Daoy (cell line): ENCODE data around the gene PAGE1. TPM values are rescaled to one million over a fixed set of nuclear protein-coding genes. Genes with fewer than 3 reads are reported as not detected.
"Not testable (repeated sequence)": the region's sequence is repeated elsewhere in the genome, so short reads cannot be mapped to it uniquely, and the experiment has no call there.

Source experiments
- DNase-seq: peaks from one replicate; pipeline ENCODE4 v3.0.0-alpha.2; 2015; ENCODE audit warnings: low read depth
- total RNA-seq: library from RNA; depleted of rRNA; stranded (reverse); fragments of >200 nt; shearing (Covaris generic); gene quantifications from 2 replicates; pipeline ENCODE4 v1.2.3, GENCODE V29; 2014; rRNA removed

Gene PAGE1, protein sequence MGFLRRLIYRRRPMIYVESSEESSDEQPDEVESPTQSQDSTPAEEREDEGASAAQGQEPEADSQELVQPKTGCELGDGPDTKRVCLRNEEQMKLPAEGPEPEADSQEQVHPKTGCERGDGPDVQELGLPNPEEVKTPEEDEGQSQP
- 22.4 and 35.4 TPM in 2 replicates for total RNA-seq

DNA sequence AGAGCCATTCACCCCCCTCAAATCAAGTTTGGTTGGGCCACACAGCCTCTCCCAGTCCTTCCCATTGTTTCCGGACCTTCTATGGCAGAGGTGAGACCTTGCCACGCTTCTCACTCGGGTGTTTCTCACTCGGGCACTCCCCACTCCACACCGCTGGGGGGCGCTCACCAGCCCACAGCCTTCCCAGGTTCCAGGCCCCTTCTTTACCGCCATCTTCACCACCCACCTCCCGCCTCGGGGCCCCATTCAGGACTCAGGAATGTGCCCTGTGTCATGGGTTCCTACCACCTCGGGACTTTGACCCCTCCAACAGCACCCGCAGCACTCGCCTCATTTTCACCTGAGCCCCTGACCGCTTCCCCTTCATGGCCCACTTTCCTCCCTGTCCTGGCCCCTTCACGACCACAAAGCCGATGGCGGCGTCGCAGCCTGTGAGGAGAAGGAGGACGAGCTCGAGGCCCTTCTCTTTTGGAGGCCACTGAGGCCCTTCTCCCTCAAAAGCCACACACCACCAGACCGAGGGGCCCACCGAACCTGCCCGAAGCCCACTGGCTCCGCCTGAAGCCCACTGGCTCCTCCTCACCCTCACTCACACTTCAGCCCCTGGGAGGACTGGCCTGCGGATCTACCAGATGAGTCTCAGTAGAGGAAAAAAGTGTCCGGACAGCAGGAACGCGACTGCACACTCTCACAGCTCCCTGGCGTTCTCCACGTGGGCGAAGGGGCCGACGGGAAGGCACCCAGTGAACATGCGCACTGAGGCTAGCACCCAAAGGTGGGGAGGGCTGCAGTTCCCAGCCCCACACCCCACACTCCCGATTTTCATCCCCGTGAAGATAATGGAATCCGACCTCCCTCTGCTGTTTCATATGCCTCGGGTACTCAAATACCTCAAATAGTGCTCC, at the start of gene PAGE1:
TSS of gene PAGE1 (minus strand) at position 709 of the 905 bp plus-strand sequence. CDS start 1,214 bp downstream, outside the sequence.
- peak; percentile 2 for DNase-seq

DNA sequence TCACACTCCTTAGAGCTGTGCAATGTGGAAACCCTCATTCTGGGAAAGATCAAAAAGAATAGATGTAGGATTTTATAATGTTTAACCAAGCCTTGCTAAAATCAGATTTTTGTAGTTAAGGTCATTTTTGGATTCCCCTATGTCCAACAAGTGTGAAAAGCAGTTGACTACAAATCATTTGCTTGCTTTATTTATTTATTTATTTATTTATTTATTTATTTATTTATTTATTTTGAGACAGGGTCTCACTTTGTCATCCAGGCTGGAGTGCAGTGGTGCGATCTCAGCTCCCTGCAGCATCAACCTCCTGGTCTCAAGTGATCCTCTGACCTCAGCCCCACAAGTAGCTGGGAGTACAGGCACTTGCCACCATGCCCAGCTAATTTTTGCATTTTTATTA, 45.7 kb upstream of the PAGE1 start:
- not testable (repeated sequence) for DNase-seq

DNA sequence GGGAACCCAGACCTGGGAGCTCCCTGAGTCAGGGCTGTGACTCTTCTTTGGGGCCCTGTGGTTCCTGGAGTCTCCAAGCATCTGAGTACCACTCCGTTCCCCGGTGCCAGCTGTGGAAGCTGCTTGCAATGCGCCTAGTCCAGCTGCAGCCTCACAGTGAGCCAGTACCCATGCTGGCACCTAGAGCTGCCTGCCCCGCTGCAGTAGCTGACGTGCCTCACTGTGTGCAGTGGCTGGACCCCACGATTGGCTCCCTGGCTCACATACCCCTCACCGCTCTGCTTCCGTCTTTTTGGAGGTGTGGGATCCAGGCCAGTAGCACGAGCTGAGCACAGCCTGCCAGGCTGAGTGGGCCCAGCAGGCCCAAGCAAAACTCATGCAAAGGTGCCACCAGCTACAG, 32.1 kb upstream of the PAGE1 start:
- no peak for DNase-seq

DNA sequence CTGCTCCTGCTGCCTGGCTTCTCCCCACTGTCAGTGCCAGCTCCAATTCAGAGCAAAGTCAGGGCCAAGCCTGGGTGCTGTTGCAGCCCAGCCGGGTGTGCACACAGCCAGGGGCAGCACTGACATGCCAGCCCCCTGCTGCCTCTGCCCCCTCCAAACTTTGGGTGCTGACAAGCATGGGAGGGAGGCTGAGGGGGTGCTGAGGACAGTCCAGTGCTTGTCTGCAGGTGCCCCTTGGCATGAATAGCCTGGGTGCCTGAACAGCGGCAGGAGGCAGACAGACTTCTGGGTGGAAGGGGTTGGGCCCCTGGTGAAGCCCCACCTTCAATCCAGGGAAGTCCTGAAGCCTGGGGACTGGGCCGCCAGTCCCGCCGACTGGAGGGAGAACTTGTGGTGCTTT, 31.2 kb upstream of the PAGE1 start:
- no peak for DNase-seq

DNA sequence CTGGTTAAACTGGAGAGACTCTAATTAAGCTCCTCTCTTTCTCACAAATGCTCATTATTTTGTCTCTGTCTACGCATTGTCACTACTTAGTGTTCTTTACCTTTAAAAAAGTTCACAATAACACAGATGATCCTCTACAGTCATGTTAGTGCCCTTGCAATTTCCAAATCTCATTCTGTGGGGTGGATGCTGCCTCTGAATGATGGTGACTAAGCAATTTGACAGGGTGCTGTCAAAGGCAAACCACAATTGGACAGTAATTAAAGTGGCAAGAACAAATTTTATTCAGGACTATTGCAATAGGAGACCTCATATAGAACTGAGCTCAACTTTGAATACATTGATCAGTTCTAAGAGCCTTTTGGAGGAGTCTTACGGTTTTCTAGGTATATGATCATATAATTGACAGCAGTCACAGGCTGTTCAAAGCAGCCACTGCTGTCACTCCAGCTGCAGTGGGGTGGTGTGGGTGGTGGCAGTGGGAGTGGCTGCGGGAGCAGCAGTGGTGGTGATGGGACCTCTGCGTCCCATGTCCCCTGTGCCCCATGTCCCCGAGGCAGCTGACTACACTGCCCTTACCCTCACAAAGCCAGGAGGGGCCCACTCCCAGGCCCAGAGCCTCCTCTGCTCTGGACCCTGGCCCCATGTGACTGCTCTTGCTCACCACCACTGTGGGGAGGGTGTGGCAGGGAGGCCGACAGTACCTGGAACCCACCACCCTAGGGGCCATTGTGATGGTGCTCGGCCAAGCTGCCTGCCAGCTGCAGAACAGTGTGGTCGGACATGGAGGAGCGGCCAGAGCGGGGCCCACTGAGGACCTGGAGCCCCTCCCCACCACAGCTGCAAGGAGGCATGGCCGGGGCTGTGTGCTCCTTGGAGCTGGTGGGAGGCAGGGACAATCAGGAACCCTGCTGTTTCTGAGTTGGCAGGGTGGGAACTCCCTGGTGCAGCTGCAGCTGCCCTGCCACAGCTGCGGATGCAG, 30.4 kb upstream of the PAGE1 start:
- no peak for DNase-seq

DNA sequence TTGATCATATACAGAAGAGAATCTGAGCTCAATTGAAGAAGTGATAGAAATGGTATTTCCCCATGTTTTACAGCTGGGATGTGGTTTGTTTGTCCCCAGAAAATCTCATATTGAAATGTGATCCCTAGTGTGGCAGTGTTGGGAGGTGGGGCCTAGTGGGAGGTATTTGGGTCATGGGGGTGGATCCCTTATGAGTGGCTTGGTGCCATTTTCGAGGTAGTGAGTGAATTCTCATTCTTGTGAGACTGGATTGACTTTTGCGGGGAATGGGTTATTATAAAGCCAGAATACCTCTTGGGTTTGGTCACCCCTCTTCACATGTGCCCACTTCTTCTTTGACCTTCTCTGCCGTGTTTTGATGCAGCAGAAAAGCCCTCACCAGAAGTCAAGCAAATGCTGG, 29.6 kb upstream of the PAGE1 start:
- DNase-seq: peak; percentile 27

DNA sequence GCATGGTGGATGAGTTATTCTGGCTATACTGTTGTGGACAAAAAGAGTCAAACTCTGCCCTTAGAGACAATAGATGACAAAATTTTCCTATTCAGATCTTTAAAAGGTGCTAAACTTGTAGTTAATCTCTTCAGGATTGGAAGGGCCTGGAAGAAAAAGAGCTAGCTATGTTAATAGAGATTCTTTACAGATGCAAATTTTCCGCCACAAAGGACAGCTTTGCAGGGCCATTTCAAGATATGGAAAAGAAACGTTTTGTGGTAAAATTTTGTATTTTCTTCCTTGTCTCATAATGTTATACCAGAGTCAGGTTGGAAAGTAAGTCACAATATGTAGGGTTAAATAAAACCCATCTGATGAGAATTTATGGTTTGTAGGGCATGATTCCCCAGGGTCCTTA, 24.3 kb upstream of the PAGE1 start:
- DNase-seq: not testable (repeated sequence)

DNA sequence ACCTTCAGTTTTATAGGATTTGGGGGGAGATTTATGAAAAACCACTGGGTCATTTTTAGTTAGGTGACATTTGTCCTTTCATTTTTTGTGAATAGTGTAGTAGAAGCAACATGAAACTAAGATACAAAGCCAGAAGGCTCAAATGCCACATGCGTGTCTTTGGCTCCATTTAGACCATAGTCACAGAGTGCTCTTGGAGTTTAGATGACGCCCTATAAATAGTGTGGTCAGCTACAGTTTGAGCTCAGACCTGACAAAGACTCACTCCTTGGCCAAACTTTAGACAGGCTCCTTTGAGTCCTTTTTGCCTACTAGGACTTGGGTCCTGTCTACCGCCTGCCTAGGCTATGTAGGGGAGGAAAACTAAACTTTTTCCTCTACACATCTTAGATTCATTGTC, 16.8 kb upstream of the PAGE1 start:
- DNase-seq: no peak

DNA sequence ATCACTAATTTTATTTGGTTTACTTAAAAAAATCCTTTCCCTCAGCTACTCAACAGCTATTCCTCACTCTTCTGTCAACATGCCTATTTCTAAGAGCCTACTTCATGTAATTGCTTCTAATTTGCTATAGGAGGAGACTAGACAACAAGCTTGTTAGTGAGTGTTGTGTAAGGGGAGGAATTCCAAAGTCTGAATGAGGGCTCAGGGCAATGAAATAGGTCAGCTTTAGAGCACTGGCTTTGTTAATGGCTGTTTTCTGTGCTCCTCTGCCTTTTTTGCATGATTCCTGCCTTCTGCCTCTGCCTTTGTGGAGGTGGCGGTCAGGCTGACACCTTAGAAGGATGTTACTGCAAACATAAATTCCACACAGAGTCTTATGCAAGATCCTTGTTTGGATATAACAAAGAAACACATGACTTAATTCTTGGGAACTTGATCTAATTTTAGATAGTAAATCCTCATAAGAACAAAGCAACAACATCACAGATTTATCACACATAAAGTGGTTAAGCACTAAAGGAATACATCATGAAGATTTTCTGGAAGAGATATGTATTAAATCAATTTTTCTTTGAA, 15.0 kb upstream of the PAGE1 start:
- no peak for DNase-seq

DNA sequence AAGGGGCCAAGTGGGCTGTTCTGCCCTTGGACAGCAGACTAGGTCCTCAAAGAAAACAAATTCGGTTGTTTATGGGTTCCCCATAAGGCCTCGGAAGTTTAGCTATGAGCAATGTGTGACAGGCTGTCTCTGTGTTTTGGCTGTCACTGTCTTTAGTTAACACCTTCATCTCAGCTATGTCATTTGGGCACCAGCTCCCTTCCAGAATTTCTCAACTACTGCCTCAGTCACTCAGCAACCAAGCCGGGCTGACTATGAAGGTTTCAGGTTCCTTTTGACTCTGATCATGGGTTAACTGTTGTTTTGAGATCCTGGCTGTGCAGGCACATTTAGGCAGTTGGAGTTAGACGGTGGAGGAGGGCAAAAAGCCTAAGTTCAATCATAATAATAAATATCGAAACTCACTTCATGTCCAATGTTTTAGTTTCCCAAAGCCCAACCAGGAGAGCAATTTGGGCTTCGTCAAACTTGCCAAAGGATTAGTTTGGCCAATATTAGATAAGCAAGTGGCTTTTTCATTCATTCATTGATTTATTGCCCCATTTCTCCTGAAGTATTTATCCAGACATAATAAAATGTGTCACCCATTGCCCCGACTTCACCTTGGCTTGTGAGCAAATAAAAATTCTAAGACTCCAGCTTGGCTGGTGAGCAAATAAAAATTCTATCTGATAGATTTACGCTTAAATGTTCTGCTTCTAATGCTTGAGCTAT, 9.1 kb upstream of the PAGE1 start:
- no peak for DNase-seq

DNA sequence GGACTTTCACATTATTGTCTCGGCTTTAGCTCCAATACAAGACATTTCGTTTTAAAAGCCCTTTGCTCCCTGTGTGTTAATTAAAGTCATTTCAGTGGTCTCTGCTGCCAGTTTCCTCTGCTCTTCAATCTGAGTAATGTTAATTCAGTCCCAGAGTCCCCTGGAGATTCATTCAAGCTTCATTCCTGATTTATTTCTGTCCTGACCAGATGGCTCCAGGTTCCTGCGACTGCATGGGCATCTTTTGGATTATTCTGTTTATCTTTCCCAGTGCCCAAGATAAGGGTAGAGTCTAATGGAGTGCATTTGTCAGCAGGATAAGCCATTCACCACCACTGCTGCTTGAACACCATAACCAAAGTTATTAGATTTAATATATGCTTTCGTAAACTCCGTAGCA, 6.1 kb upstream of the PAGE1 start:
- DNase-seq: no peak

DNA sequence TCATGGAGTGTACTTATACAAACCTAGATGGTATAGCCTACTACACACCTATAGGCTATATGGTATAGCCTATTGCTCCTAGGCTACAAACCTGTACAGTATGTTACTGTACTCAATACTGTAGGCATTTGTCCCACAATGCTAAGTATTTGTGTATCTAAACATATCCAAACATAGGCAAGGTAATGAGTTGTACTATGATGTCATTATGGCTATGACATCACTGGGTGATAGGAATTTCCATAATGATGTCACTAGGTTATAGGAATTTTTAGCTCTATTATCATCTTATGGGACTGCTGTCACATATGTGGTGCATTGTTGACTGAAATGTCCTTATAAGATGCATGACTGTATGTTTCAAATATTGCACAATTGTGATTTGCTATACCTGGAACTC, 5.5 kb upstream of the PAGE1 start:
- DNase-seq: no peak

DNA sequence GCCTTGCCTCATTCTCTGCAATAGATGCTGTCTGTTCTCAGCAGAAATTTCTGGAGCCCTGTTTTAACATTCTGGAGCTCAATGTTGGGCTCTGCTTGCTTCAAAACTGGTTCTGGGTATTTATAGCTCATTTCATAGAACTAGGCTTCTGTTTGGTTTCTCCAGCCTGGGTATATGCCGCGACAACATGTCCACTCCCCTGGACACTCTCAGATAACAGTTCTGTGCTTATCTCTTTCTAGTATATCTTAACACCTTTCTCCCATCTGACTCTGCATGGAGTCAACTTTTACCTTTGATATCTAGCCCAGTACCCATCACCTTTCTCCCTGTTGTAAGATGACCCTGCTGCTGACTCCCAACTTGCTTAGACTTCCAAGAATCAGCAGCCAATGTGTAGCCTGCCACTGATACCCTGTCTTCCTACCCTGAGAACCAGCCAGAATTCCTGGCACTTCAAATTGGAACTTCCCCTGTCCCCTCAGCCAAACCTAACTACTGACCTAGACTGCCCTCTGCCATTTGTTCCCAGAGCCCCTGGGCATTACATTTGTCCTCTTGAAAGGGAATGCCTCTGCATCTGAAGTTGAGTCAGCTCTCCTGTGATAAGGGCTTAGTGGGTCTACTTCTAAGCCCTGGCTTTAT, 20.6 kb downstream of the PAGE1 start:
- DNase-seq: no peak

DNA sequence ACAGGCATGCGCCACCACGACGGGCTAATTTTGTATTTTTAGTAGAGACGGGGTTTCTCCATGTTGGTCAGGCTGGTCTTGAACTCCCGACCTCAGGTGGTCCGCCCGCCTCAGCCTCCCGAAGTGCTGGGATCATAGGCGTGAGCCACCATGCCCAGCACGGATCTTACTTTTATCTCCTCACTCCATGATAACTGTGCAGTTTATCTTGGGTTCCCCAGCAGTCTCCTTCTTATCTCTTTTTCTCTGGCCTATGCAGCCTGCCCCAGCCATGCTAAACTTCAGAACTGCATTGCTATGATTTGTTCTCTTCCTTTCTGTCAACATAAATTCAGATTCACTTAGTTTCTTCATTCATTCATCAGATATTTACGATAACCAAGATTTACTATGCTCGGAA, 22.4 kb downstream of the PAGE1 start:
- no peak for DNase-seq

DNA sequence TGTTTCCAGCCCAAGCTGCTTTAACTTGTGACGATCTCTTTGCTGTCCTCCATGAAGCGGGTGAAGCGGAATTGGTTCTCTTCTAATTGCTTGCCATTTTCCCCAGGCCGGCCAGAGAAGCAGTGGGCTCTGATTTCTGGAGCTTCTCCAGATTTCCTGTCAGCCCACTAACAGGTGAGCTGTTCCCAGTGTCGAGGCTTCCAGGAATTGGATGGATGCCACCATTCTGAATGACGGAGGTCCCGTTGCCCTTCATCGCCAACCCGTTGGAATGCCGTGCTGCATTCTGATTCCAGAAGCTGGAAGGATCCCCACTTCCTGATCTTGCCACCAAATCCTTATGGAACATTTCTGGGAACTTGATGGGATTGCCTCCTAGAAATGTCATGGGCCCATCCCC, 31.0 kb downstream of the PAGE1 start:
- DNase-seq: no peak

DNA sequence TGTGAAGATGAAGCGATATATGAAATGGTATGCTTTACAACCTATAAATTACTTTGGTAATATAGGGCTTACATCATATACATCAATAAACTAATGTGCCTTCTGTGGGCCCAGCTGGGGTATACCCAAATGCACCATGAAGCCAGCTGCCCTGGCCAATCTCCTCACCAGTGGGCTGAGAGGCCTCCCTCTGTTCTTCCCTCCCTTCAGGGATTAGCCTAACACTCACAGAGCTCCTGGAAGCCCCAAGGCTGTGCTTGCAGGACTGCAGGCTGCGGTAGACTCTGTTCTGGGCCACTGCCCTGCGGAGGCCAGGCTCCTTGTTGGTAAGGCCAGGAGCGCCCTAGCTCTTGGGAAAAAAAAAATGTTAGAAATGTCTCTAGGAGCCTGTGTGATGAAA, 33.9 kb downstream of the PAGE1 start:
- DNase-seq: no peak

DNA sequence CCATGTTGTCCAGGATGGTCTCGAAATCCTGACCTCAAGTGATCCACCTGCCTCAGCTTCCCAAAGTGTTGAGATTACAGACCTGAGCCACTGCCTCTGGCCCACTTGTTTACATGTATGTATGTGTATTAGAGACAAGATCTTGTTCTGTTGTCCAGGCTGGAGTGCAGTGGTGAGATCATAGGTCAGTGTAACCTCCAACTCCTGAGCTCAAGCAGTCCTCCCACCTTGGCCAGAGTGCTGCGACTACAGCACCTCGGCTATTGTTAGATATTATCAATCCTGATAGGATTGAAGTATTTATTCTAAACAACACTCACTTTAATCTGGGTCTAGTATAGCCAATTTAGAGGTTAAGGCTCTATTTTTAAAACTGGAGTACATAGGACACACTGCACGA, 36.0 kb downstream of the PAGE1 start:
- DNase-seq: no peak

DNA sequence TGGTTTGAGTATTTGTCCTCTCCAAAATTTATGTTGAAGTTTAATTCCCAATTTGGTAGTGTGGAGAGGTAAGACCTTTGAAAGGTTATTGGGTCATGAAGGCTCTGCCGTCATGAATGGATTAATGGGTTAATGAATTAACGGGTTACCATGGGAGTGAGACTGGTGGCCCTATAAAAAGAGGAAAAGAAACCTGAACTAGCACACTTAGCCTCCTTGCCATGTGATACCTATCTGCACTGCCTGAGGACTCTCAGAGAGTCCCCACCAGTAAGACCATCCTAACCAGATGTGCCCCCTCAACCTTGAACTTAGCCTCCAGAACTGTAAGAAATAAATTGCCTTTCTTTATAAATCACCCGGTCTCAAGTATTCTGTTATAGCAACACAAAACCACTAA, 39.3 kb downstream of the PAGE1 start:
- no peak for DNase-seq

DNA sequence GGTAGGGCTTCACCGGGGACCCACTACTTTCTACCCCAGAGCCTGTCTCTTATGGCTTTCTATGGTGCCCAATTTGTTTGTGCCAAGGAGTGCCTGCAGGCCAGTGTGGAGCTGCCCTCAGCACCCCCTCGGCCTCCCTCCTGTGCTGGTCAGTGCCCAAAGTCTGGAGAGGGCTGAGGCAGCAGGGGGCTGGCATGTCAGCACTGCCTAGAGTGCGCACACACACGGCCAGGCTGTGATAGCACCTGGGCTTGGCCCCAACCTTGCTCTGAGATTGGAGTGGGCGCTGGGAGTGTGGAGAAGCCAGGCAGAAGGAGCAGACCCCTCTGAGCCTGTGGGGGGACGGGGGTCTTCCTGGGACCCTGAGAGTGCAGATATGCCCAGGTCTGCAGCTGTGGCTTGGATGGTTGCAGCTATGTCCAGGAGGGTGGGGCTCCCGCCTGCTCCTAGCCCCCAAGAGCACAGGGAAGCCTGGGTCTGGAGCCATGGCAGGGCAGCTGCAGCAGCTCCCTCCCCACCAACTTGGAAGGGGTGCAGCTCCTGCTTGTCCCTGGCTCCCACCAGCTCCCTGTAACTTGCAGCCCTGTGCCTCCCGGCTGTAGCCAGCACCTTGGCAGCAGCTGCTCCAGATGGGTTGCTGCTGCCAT, 50.7 kb downstream of the PAGE1 start:
- DNase-seq: no peak
